ENCODE data around the gene PAX5. TPM values are rescaled to one million over a fixed set of nuclear protein-coding genes. Genes with fewer than 3 reads are reported as not detected.

Gene PAX5
- total RNA-seq, 6 experiments from 2014 or later = not detected

GRCh38 chr9:36900856-36901220 is 133.2 kb downstream of the PAX5 start:
- no peak for DNase-seq
- TF ChIP-seq, protein P1, sequence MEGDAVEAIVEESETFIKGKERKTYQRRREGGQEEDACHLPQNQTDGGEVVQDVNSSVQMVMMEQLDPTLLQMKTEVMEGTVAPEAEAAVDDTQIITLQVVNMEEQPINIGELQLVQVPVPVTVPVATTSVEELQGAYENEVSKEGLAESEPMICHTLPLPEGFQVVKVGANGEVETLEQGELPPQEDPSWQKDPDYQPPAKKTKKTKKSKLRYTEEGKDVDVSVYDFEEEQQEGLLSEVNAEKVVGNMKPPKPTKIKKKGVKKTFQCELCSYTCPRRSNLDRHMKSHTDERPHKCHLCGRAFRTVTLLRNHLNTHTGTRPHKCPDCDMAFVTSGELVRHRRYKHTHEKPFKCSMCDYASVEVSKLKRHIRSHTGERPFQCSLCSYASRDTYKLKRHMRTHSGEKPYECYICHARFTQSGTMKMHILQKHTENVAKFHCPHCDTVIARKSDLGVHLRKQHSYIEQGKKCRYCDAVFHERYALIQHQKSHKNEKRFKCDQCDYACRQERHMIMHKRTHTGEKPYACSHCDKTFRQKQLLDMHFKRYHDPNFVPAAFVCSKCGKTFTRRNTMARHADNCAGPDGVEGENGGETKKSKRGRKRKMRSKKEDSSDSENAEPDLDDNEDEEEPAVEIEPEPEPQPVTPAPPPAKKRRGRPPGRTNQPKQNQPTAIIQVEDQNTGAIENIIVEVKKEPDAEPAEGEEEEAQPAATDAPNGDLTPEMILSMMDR (IDR thresholded peaks at IDR 0.05) = no peak
- Mint-ChIP-seq H3K9me3 (no peaks in the 10 kb centered on the region), H3K27ac (no peak overlapping the region), H3K4me3 (no peak overlapping the region), H3K36me3 (ENCODE audit: low read depth) (no peaks in the 10 kb centered on the region), H3K27me3 (ENCODE audit: insufficient read depth) (peaks cover 64% of the 10 kb centered on the region), H3K4me1 (ENCODE audit: low read depth) (no peaks in the 10 kb centered on the region)

GRCh38 chr9:36900136-36900855 is 133.8 kb downstream of the PAX5 start:
- no peaks in the 10 kb centered on the region for H3K9me3 Mint-ChIP-seq
- H3K36me3 Mint-ChIP-seq (ENCODE audit: low read depth) = no peaks in the 10 kb centered on the region
- no peak overlapping the region for H3K4me3 Mint-ChIP-seq
- no peak for DNase-seq
- peaks cover 64% of the 10 kb centered on the region for H3K27me3 Mint-ChIP-seq (ENCODE audit: insufficient read depth)
- TF ChIP-seq, protein P1 (IDR thresholded peaks at IDR 0.05) = no peak
- no peak overlapping the region for H3K27ac Mint-ChIP-seq
- no peaks in the 10 kb centered on the region for H3K4me1 Mint-ChIP-seq (ENCODE audit: low read depth)

DNA sequence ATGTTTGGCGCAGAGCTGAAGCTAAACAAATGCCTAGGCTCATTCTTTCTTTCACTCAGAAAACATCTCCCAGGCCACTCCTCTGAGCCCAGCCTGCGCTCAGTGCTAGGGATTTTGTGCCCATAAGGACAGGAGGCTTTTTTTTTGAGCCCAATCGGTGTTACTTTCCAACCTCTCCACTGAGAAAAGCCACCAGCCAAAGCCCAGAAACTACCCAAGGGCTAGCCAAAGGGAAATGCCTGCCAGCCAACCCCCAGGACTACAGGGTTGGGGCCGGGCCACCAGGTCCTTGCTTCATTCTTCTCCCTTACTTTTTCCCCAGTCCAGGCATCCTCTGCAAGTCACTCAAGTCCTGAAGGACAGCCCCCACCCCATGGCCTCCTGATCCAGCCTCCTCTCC is 134.7 kb downstream of the PAX5 start:
- H3K27ac Mint-ChIP-seq = no peak overlapping the region
- TF ChIP-seq, protein P1 (IDR thresholded peaks at IDR 0.05) = no peak
- H3K4me1 Mint-ChIP-seq (ENCODE audit: low read depth) = no peaks in the 10 kb centered on the region
- H3K27me3 Mint-ChIP-seq (ENCODE audit: insufficient read depth) = peaks cover 71% of the 10 kb centered on the region
- no peak overlapping the region for H3K4me3 Mint-ChIP-seq
- DNase-seq = no peak
- H3K36me3 Mint-ChIP-seq (ENCODE audit: low read depth) = no peaks in the 10 kb centered on the region
- no peaks in the 10 kb centered on the region for H3K9me3 Mint-ChIP-seq

GRCh38 chr9:36898431-36899020 is 135.5 kb downstream of the PAX5 start:
- DNase-seq = no peak
- Mint-ChIP-seq H3K4me3 (no peak overlapping the region), H3K9me3 (no peaks in the 10 kb centered on the region), H3K4me1 (ENCODE audit: low read depth) (no peaks in the 10 kb centered on the region), H3K27ac (no peak overlapping the region), H3K27me3 (ENCODE audit: insufficient read depth) (peaks cover 78% of the 10 kb centered on the region), H3K36me3 (ENCODE audit: low read depth) (no peaks in the 10 kb centered on the region)
- TF ChIP-seq, protein P1 (IDR thresholded peaks at IDR 0.05) = no peak

DNA sequence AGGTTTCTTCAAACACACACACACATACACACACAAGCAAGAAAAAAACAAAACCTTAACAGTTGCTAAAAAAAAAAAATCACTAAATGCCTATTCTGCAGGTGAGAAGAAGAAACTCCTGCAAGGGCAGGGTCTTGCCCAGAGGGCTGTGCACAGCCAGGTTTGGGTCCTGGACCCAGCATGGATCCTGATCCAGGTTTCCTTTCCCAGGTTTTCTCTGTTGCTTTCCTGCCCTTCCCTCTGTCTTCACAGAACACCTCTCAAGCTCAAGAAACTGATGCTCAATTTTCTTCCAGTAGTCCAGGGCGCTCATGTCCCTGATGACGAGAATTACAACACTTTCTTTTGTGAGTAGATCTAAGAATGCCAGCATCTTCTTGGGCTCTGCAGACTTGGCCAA is 136.6 kb downstream of the PAX5 start:
- Mint-ChIP-seq H3K4me1 (ENCODE audit: low read depth) (no peaks in the 10 kb centered on the region), H3K27me3 (ENCODE audit: insufficient read depth) (peaks cover 80% of the 10 kb centered on the region), H3K9me3 (no peaks in the 10 kb centered on the region), H3K36me3 (ENCODE audit: low read depth) (no peaks in the 10 kb centered on the region), H3K4me3 (no peak overlapping the region), H3K27ac (no peak overlapping the region)
- TF ChIP-seq, protein P1 (IDR thresholded peaks at IDR 0.05) = no peak
- no peak for DNase-seq

All from HFFc6 (cell line).